GM18526 (cell line): ENCODE data around the gene RSU1.

Source experiments
- POLR2A ChIP-seq: IDR thresholded peaks from 3 replicates; pipeline ENCODE4 v1.6.1; 2011; ENCODE audit not compliant: insufficient read length; ENCODE audit errors: extremely low read depth

The RSU1 gene

GRCh38 chr10:16603308-16603707 lies 213.9 kb downstream of the RSU1 start:
- TF ChIP-seq POLR2A: no peak

DNA sequence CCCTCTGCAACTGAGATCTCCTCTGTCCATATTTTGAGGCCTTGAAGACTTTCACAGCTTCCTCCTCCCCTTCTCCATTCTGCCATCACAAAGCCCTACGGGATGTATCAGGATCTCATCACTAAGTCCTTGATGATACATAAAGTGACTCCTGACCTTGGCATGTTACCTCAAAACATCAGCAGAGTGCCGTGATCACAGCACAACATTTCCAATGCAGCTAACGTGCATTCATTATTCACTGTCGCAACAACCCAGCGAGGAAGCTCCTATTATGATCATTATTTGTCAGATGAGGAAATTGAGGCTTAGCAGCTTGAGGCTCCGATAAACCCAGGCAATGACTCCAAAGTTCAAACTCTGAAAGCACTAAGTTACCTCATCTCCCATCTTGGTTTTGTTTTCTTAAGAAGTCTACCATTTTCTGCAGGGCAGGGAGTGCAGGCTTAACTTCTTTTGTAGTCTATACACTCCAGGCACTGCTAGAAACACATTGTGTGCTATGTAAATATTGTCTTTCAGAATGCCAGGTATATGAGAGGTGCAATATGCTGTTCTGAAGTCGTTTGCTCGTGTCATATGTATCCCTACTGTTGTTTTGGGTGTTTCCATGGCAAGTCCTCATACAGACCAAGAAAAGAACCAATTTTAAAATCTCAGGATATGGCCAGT lies 215.0 kb downstream of the RSU1 start:
- TF ChIP-seq POLR2A: no peak

GRCh38 chr10:16599662-16600061 lies 217.6 kb downstream of the RSU1 start:
- no peak for TF ChIP-seq POLR2A

DNA sequence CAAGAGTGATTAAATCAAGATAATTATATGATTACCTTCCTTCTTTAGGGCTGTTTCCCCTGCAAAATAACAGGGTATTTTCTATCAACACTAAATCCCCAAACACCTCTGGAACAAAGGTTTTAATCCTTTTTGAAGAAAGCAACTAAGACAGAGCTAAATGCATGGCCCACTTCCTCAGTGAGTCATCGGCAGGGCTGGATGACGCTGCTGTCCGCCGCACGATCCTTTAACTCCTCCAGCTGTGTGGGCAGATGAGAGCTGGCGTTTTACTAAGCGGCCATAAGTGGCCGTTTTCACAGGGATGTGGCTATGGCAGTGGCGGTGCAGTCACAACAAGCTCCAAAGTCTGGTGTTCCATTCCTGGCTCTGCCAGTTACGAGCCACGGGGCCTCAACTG lies 219.6 kb downstream of the RSU1 start:
- no peak for TF ChIP-seq POLR2A

GRCh38 chr10:16592378-16592777 lies 224.8 kb downstream of the RSU1 start:
- no peak for TF ChIP-seq POLR2A

- TF ChIP-seq POLR2A: no peak
Observed at GRCh38 chr10:16586358-16587138, 230.7 kb downstream of the RSU1 start.

DNA sequence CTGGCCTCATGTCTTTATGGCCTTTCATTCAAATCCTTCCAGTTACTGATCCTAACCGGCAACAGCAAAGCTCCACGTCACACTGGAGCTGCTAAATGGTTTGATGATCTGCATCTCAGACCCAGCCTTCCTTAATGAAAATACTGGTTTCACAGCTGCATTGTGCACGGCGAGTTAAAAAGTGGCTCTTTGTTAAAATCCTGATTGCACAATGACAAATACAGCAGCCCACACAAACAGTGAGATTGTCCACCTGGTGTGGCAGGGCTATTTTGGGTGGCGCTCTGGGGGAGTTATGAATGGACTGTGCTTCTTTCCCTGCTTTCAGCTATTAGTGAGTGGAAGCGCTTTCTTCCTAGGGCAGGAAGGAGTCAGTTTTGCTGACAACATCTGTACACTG lies 232.1 kb downstream of the RSU1 start:
- TF ChIP-seq POLR2A: no peak

DNA sequence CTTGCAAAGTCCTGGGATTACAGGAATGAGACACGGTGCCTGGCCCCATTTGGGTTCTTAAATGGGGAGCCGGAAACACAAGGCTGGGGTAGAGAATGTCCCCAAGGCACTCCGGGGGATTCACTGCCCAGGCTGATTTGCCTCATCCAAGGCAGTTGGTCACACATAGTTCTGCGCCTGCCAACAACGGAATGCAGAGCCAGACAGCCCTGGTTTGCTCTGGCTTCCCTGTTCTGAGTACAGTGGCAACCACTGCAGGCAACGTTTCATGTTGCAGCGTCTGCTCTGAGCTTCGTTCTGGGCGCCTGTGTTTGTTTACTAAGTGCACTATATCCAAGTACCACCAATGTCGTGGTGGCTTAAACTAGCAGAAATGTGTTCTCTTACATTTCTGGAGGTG lies 233.8 kb downstream of the RSU1 start:
- no peak for TF ChIP-seq POLR2A

- no peak for TF ChIP-seq POLR2A
Observed at GRCh38 chr10:16581202-16581601, 236.0 kb downstream of the RSU1 start.

GRCh38 chr10:16570731-16571130 lies 246.5 kb downstream of the RSU1 start:
- TF ChIP-seq POLR2A: no peak

- TF ChIP-seq POLR2A: no peak
Observed at GRCh38 chr10:16566202-16566805, 250.9 kb downstream of the RSU1 start.

DNA sequence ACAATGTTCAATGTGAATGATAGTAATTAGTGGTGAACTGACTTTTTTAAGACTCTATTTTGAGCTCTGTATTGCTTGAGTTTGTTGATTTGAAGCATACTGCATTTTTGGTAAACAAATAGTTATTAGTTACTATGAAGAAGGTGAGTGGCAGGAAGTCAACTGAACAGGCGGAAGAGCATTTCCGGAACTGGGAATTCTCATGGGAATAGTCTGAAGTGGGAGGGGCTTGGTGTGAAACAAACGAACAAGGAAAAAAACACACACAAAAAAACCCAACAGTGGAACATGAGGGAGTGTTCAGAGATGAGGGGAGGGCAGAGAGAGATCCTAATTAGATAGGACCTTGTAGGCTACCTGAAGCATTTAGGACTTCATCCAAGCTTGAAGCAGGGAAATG lies 251.6 kb downstream of the RSU1 start:
- no peak for TF ChIP-seq POLR2A

GRCh38 chr10:16562891-16563290 lies 254.3 kb downstream of the RSU1 start:
- TF ChIP-seq POLR2A: no peak

DNA sequence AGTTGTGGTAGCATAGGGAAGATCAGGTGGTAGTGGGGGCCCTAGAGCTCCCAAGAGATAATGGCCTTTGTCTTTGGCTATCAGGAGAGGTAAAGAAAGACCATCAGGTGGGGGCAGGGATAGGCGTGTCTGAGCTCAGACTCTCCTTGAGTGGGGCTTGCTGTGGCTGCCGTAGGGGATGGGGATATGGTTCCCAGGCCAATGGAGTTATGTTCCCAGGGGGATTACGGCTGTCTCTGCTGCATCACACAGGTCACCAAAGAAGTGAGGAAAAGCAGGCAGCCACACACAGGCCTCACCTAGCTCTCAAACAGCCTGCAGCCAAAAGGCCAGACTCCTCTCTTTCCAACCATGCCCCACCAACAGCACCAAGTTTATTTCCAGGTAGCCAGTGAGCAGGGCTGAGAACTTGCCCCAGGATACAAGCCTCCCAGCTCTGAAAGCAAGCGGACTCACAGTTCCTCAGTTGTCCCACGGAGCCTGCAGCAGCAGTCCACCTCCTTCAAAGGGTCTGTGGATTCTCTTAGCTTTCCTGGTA lies 257.9 kb downstream of the RSU1 start:
- TF ChIP-seq POLR2A: no peak

DNA sequence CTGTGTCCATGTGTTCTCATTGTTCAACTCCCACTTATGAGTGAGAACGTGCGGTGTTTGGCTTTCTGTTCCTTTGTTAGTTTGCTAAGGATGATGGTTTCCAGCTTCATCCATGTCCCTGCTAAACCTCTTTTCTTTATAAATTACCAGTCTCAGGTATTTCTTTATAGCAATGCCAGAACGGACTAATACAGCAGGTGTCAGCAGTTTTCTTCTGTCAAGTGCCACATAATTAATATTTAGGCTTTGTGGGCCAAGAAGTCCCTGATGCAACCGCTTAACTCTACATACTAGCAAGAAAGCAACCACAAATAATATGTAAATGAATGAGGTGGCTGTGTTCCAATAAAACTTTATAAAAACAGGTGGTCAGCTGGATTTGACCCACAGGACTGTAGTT lies 269.3 kb downstream of the RSU1 start:
- TF ChIP-seq POLR2A: no peak

DNA sequence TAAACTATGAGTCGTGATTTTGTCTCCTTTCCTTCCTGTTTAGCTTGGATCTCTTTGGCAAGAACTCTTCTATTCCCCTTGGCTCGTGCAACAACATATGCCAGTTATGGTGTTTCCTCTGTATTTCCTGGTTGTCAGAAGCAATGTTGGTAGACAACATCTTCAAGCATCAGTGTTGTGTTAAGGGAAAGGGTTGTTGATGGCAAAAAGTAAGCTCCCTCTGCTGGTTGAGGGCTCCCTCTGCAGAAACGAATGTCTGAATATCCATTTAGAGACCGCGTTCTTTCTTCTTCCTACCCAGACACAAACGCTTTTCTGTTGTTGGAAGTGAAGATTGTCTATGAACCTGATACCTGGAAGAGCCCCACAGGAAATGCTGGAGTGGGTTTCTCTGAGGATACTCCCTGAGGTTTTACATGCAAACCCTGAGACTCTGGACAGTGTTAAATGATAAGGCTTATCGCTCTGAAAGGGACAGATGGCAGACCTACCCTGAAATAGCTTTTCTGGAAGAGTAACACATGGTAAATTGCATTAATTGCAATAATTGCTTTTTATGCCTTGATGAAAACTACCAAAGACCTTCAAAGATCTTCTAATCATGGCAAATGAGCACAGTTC lies 272.0 kb downstream of the RSU1 start:
- TF ChIP-seq POLR2A: no peak

DNA sequence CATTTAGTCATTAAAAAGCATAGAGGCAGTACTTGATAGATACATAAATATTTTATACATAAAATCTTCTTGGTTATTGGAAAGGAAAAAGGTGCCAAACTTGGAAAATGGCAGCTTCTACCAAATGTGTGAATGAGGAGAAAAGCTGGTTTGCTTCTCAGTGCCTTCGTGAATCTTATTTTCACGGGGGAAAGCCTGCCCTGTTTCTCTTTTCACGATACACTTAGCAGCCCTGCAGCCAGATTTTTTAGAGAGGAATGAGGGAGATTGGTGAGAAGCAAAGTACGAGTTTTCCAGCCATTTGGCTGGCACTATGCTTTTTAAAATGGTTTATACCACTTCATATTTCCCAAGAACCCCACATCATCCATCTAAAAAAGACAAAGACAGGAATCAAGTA lies 272.6 kb downstream of the RSU1 start:
- no peak for TF ChIP-seq POLR2A
